Ishikawa (cell line): Measurements from ENCODE around the gene PLA2G15.

Experiments used
- CEBPB ChIP-seq: IDR thresholded peaks from 2 replicates; pipeline ENCODE4 v1.6.1; 2012
- EGR1 ChIP-seq: IDR thresholded peaks from 2 replicates; pipeline ENCODE4 v1.6.1; 2012
- EP300 ChIP-seq: IDR thresholded peaks from 2 replicates; pipeline ENCODE4 v1.6.1; 2012; ENCODE audit warnings: borderline replicate concordance
- FOXM1 ChIP-seq: IDR thresholded peaks from 2 replicates; pipeline ENCODE4 v1.6.1; 2012; ENCODE audit warnings: low read depth, borderline replicate concordance
- MAX ChIP-seq: IDR thresholded peaks from 2 replicates; pipeline ENCODE4 v1.6.1; 2012
- RAD21 ChIP-seq: IDR thresholded peaks from 2 replicates; pipeline ENCODE4 v1.6.1; 2012; ENCODE audit warnings: low read depth
- REST ChIP-seq: IDR thresholded peaks from 2 replicates; pipeline ENCODE4 v1.6.1; 2012; ENCODE audit warnings: low read depth, mild to moderate bottlenecking
- TAF1 ChIP-seq: IDR thresholded peaks from 2 replicates; pipeline ENCODE4 v1.6.1; 2012; ENCODE audit warnings: low read depth, mild to moderate bottlenecking
- TCF12 ChIP-seq: IDR thresholded peaks from 2 replicates; pipeline ENCODE4 v1.6.1; 2012; ENCODE audit warnings: low read depth
- TEAD4 ChIP-seq: IDR thresholded peaks from 2 replicates; pipeline ENCODE4 v1.6.1; 2012
- USF1 ChIP-seq: IDR thresholded peaks from 2 replicates; pipeline ENCODE4 v1.6.1; 2012
- ZBTB7A ChIP-seq: IDR thresholded peaks from 2 replicates; pipeline ENCODE4 v1.6.1; 2012; ENCODE audit warnings: low read depth

GRCh38 chr16:68270353-68270752 lies 25.2 kb downstream of the PLA2G15 start:
- TF ChIP-seq CEBPB (no peak), TAF1 (no peak), TEAD4 (no peak), FOXM1 (no peak), TCF12 (no peak), EGR1 (no peak), RAD21 (no peak), ZBTB7A (no peak), EP300 (no peak), MAX (no peak), REST (no peak), USF1 (no peak)
